IMR-90 (cell line): ENCODE measurements around the gene RMND1. TPM values are rescaled to one million over a fixed set of nuclear protein-coding genes. Genes with fewer than 3 reads are reported as not detected.

Source experiments
- ATAC-seq: fragments of 200-7000 bp; cut with Tn5 transposase; 2 replicates; pipeline ENCODE4 v1.9.1; 2020; ENCODE audit warnings: low read depth, mild to moderate bottlenecking, moderate library complexity
- BruUV-seq: library from RNA; stranded (reverse); fragments of 400-500 nt; replicated peaks from 2 replicates; lab custom pipeline; 2021; lab: Mats Ljungman, UMichigan
- CTCF ChIA-PET: fragments of 300-600 bp; formaldehyde crosslinking; extraction: SDS; loops from one replicate; lab custom pipeline; 2021; ENCODE audit warnings: antibody characterized with exemption; lab: Yijun Ruan, JAX
- POLR2A ChIA-PET: fragments of 300-600 bp; sonication (Branson Sonifier 250); formaldehyde crosslinking; loops from one replicate; lab custom pipeline; 2022; ENCODE audit warnings: antibody characterized with exemption; ENCODE audit not compliant: unreplicated experiment; lab: Charles Lee
- DNase-seq: peaks from one replicate; pipeline ENCODE4 v3.0.0; 2013
- H2AFZ ChIP-seq: replicated peaks from 2 replicates; pipeline ENCODE3; 2013; ENCODE audit warnings: low read length, mild to moderate bottlenecking; ENCODE audit not compliant: poor library complexity
- H2AK5ac ChIP-seq: 2 replicates; pipeline ENCODE4 v1.6.1; 2013; ENCODE audit warnings: low read depth, low read length, inconsistent platforms
- H2AK9ac ChIP-seq: replicated peaks from 2 replicates; pipeline ENCODE3; 2013; ENCODE audit warnings: mild to moderate bottlenecking, low read depth, low read length, moderate library complexity; ENCODE audit not compliant: poor library complexity
- H2BK120ac ChIP-seq: 2 replicates; pipeline ENCODE4 v1.6.1; 2013; ENCODE audit warnings: low read depth, low read length, inconsistent platforms
- H2BK15ac ChIP-seq: 3 replicates; pipeline ENCODE4 v1.6.1; 2013; ENCODE audit warnings: low read depth, low read length, inconsistent platforms
- H2BK20ac ChIP-seq: 2 replicates; pipeline ENCODE4 v1.6.1; 2013; ENCODE audit warnings: low read depth, mild to moderate bottlenecking, inconsistent platforms, low read length, moderate library complexity
- H2BK5ac ChIP-seq: 2 replicates; pipeline ENCODE4 v1.6.1; 2013; ENCODE audit warnings: mild to moderate bottlenecking, low read depth, low read length, inconsistent platforms; ENCODE audit not compliant: poor library complexity, severe bottlenecking
- H3K14ac ChIP-seq: replicated peaks from 2 replicates; pipeline ENCODE4 v1.6.1; 2013; ENCODE audit warnings: low read depth, low read length, inconsistent platforms
- H3K18ac ChIP-seq: 2 replicates; pipeline ENCODE4 v1.6.1; 2013; ENCODE audit warnings: low read depth, low read length, control low read depth
- H3K23ac ChIP-seq: 2 replicates; pipeline ENCODE4 v1.6.1; 2013; ENCODE audit warnings: low read depth, low read length, inconsistent platforms
- H3K27ac ChIP-seq: 2 replicates; pipeline ENCODE4 v1.5.1; 2013; ENCODE audit warnings: mild to moderate bottlenecking, control low read depth, low read length; ENCODE audit not compliant: insufficient read depth
- H3K27me3 ChIP-seq: 2 replicates; pipeline ENCODE4 v1.6.1; 2013; ENCODE audit warnings: low read length; ENCODE audit not compliant: control insufficient read depth, insufficient read depth
- H3K36me3 ChIP-seq: 2 replicates; pipeline ENCODE4 v1.6.1; 2013; ENCODE audit warnings: low read length, mixed read lengths; ENCODE audit not compliant: control insufficient read depth, insufficient read depth
- H3K4ac ChIP-seq: 2 replicates; pipeline ENCODE4 v1.6.1; 2013; ENCODE audit warnings: low read depth, low read length, inconsistent platforms
- H3K4me1 ChIP-seq: 2 replicates; pipeline ENCODE4 v1.6.1; 2013; ENCODE audit warnings: low read length, mixed read lengths; ENCODE audit not compliant: control insufficient read depth, insufficient read depth
- H3K4me2 ChIP-seq: 2 replicates; pipeline ENCODE4 v1.6.1; 2013; ENCODE audit warnings: low read depth, mild to moderate bottlenecking, control low read depth, low read length, moderate library complexity
- H3K4me3 ChIP-seq: 2 replicates; pipeline ENCODE4 v1.5.1; 2013; ENCODE audit warnings: low read depth, mild to moderate bottlenecking, control low read depth, low read length, moderate library complexity; ENCODE audit not compliant: insufficient read depth
- H3K56ac ChIP-seq: 2 replicates; pipeline ENCODE4 v1.6.1; 2013; ENCODE audit warnings: low read length, inconsistent platforms; ENCODE audit not compliant: insufficient read depth; ENCODE audit errors: extremely low read depth
- H3K79me1 ChIP-seq, 2 experiments: 2 replicates each; pipeline ENCODE4 v1.6.1; 2013; ENCODE audit warnings: low read length in 2 of 2, inconsistent platforms in 1 of 2, low read depth in 1 of 2
- H3K9ac ChIP-seq: 2 replicates; pipeline ENCODE4 v1.6.1; 2013; ENCODE audit warnings: low read depth, low read length, control low read depth
- H3K9me1 ChIP-seq: 2 replicates; pipeline ENCODE4 v1.6.1; 2013; ENCODE audit warnings: low read length, inconsistent platforms; ENCODE audit not compliant: insufficient read depth
- H3K9me3 ChIP-seq: 2 replicates; pipeline ENCODE4 v1.6.1; 2013; ENCODE audit warnings: low read length; ENCODE audit not compliant: control insufficient read depth, insufficient read depth
- H4K20me1 ChIP-seq: 2 replicates; pipeline ENCODE4 v1.6.1; 2013; ENCODE audit warnings: low read length, inconsistent platforms; ENCODE audit not compliant: insufficient read depth
- H4K5ac ChIP-seq: 2 replicates; pipeline ENCODE4 v1.6.1; 2013; ENCODE audit warnings: mild to moderate bottlenecking, low read depth, low read length, control low read depth
- H4K8ac ChIP-seq, 2 experiments: 2 replicates each; pipeline ENCODE4 v1.6.1; 2013; ENCODE audit warnings: low read depth in 2 of 2, low read length in 2 of 2, control low read depth in 1 of 2, inconsistent platforms in 1 of 2
- H4K91ac ChIP-seq: 2 replicates; pipeline ENCODE4 v1.6.1; 2013; ENCODE audit warnings: low read depth, low read length, inconsistent platforms; ENCODE audit not compliant: insufficient read depth
- CHD1 ChIP-seq: IDR thresholded peaks from 2 replicates; pipeline ENCODE4 v1.6.1; 2012; ENCODE audit warnings: low read depth, low read length, improper control_type of control experiment
- NFE2L2 ChIP-seq: fragments of 150-350 bp; IDR thresholded peaks from 2 replicates; pipeline ENCODE4 v1.6.1; 2016; ENCODE audit warnings: low read depth, mild to moderate bottlenecking, low read length
- POLR2A ChIP-seq: IDR thresholded peaks from 2 replicates; pipeline ENCODE4 v1.6.1; 2012; ENCODE audit warnings: mild to moderate bottlenecking, low read depth, low read length
- WGBS, 2 experiments: methylation state at CpG; one replicate each; pipeline versions ENCODE4 v1.1.5 to v1.1.7; 2013; ENCODE audit warnings: missing lambda C conversion rate in 2 of 2; ENCODE audit not compliant: insufficient read length in 1 of 2; ENCODE audit errors: extremely low coverage in 2 of 2; 5-methylcytosine and 5-hydroxymethylcytosine counted together
- dilution Hi-C: fragments of 300-500 bp; cut with HindIII; formaldehyde crosslinking; loops from one replicate; pipeline ENCODE4 v1.14.3; 2018; ENCODE audit warnings: low sequenced_read_pairs; ENCODE audit not compliant: unreplicated experiment
- in situ Hi-C: fragments of 300-500 bp; cut with MboI; formaldehyde crosslinking; loops from 3 replicates; pipeline ENCODE4 v1.14.3; 2019; ENCODE audit warnings: low sequenced_read_pairs, inconsistent platforms, mixed read lengths
- intact Hi-C: fragments of 100-400 bp; cut with micrococcal nuclease; formaldehyde crosslinking; loops from 2 replicates; pipeline ENCODE4 v1.10.0; 2022
- polyA plus RNA-seq, 3 experiments: library from polyadenylated mRNA; depleted of rRNA; stranded (reverse); fragments of >200 nt; gene quantifications; 2 replicates each; pipeline ENCODE4 v1.2.3, GENCODE V29; 2012; ENCODE audit warnings: low replicate concordance in 1 of 3
- total RNA-seq: library from RNA; depleted of rRNA; stranded (reverse); fragments of >200 nt; gene quantifications from 2 replicates; pipeline ENCODE4 v1.2.3, GENCODE V29; 2012

RMND1 gene
- total and polyA plus RNA-seq, 2 of the 4 experiments (the other 2 are of a cell fraction) = 13.1 to 24.6 TPM

GRCh38 chr6:151359486-151359885 lies 92.4 kb downstream of the RMND1 start:
- dilution Hi-C loops = no loop called here
- Histone ChIP-seq H3K79me1 (no peaks in the 10 kb centered on the region), H3K9me1 (no peaks in the 10 kb centered on the region), H3K9ac (no peak overlapping the region), H3K4me3 (no peak overlapping the region), H2AK9ac (no peak overlapping the region), H2BK120ac (no peak overlapping the region), H3K4ac (no peak overlapping the region), H2BK5ac (no peak overlapping the region), H3K36me3 (peaks cover 18% of the 10 kb centered on the region), H4K5ac (no peak overlapping the region), H3K27ac (no peak overlapping the region), H2BK20ac (no peak overlapping the region), H4K20me1 (no peaks in the 10 kb centered on the region), H3K14ac (no peak overlapping the region), H3K4me1 (no peaks in the 10 kb centered on the region), H2AFZ (no peak overlapping the region), H3K23ac (no peak overlapping the region), H3K9me3 (no peaks in the 10 kb centered on the region), H3K27me3 (no peaks in the 10 kb centered on the region), H2BK15ac (no peak overlapping the region), H4K91ac (no peak overlapping the region), H3K56ac (no peak overlapping the region), H4K8ac (no peak overlapping the region), H3K4me2 (no peak overlapping the region), H3K18ac (no peak overlapping the region), H2AK5ac (no peak overlapping the region)
- DNase-seq (no peak), ATAC-seq (no peak)
- POLR2A ChIA-PET = no interaction called here
- WGBS, 2 experiments = 92% methylated on average over 2 of the region's 5 CpGs; no CpG with 5 or more reads in 1 of the 2 experiments
- TF ChIP-seq POLR2A (no peak), NFE2L2 (no peak), CHD1 (no peak)
- BruUV-seq = no TSS peak
- in situ Hi-C loops = no loop called here
- CTCF ChIA-PET = no interaction called here
- intact Hi-C loops = no loop called here
